HG02943 (cell line): Measurements from ENCODE around the gene ZMYND8.

Experiments used
- ATAC-seq: cut with Tn5 transposase; IDR thresholded peaks from one replicate; pipeline ENCODE4 v1.9.1; 2021; ENCODE audit warnings: mild to moderate bottlenecking, low read depth, moderate library complexity; ENCODE audit not compliant: unreplicated experiment

The ZMYND8 gene

DNA sequence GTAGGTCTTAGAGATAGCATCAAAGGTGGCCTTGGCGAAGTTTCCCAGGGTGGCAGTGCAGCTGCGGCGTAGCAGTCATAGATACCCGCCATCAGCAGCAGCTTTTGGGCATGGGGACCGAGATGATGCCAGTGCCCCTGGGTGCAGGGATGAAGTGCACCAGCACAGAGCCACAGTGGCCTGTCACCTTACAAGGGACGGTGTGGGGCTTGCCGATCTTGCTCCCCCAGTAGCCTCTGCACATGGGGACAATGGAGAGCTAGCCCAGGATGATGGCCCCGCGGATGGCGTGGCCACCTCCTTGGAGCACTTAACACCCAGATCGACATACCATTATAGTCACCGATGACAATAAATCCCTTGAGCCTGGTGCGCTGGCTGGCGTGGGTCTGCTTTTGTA, 195.5 kb downstream of the ZMYND8 start:
- ATAC-seq: no peak

DNA sequence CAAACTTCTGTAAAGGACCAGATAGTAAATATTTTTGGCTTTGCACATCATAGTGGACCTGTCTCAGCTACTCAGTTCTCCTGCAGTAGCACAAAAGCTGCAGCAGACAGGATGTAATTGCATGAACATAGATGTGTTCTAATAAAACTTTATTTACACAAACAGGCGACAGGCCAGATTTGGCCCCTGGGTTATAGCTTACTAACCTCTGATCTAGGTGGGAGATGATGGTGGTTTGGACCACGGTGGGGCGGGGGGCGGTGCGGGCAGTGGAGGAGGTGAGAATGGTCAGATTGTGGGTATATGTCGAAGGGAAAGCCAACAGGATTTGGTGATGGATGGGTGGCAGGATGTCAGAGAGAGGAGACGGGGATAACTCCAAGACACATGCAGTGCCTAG, 196.3 kb downstream of the ZMYND8 start:
- ATAC-seq: no peak
